HL-60 (cell line): Measurements from ENCODE around the gene LYPD5.

Experiments used
- CTCF ChIP-seq: IDR thresholded peaks from one replicate; pipeline ENCODE4 v1.5.1; 2011; ENCODE audit warnings: low read length, control low read depth, inconsistent platforms; ENCODE audit not compliant: insufficient read depth
- GABPA ChIP-seq: IDR thresholded peaks from 2 replicates; pipeline ENCODE4 v1.6.1; 2012; ENCODE audit warnings: low read depth
- POLR2AphosphoS5 ChIP-seq: IDR thresholded peaks from 2 replicates; pipeline ENCODE4 v1.6.1; 2012; ENCODE audit warnings: low read depth
- SPI1 ChIP-seq: IDR thresholded peaks from 2 replicates; pipeline ENCODE4 v1.6.1; 2012; ENCODE audit warnings: low read depth, mild to moderate bottlenecking, borderline replicate concordance
- TF ChIP-seq, protein P1 (sequence below): IDR thresholded peaks from 2 replicates; pipeline ENCODE4 v1.6.1; 2012; ENCODE audit warnings: low read depth; ENCODE audit not compliant: insufficient replicate concordance

- no peak for TF ChIP-seq CTCF
- no peak for TF ChIP-seq SPI1
- TF ChIP-seq POLR2AphosphoS5 = no peak
- TF ChIP-seq, protein P1, sequence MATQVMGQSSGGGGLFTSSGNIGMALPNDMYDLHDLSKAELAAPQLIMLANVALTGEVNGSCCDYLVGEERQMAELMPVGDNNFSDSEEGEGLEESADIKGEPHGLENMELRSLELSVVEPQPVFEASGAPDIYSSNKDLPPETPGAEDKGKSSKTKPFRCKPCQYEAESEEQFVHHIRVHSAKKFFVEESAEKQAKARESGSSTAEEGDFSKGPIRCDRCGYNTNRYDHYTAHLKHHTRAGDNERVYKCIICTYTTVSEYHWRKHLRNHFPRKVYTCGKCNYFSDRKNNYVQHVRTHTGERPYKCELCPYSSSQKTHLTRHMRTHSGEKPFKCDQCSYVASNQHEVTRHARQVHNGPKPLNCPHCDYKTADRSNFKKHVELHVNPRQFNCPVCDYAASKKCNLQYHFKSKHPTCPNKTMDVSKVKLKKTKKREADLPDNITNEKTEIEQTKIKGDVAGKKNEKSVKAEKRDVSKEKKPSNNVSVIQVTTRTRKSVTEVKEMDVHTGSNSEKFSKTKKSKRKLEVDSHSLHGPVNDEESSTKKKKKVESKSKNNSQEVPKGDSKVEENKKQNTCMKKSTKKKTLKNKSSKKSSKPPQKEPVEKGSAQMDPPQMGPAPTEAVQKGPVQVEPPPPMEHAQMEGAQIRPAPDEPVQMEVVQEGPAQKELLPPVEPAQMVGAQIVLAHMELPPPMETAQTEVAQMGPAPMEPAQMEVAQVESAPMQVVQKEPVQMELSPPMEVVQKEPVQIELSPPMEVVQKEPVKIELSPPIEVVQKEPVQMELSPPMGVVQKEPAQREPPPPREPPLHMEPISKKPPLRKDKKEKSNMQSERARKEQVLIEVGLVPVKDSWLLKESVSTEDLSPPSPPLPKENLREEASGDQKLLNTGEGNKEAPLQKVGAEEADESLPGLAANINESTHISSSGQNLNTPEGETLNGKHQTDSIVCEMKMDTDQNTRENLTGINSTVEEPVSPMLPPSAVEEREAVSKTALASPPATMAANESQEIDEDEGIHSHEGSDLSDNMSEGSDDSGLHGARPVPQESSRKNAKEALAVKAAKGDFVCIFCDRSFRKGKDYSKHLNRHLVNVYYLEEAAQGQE = no peak
- no peak for TF ChIP-seq GABPA
These were observed 15.6 kb downstream of the LYPD5 start for GRCh38 chr19:43786665-43787064.
